GM18507 (cell line): ENCODE results near the gene TMEM183A.

Source experiments
- DNase-seq: peaks from one replicate; pipeline ENCODE4 v3.0.0; 2011; ENCODE audit warnings: low read depth; ENCODE audit not compliant: insufficient read length; ENCODE audit errors: extremely low spot score
- FAIRE-seq: peaks from 2 replicates; lab custom pipeline; 2011; peaks lifted over from hg19 to GRCh38; lab: Jason Lieb, UNC

Gene TMEM183A

DNA sequence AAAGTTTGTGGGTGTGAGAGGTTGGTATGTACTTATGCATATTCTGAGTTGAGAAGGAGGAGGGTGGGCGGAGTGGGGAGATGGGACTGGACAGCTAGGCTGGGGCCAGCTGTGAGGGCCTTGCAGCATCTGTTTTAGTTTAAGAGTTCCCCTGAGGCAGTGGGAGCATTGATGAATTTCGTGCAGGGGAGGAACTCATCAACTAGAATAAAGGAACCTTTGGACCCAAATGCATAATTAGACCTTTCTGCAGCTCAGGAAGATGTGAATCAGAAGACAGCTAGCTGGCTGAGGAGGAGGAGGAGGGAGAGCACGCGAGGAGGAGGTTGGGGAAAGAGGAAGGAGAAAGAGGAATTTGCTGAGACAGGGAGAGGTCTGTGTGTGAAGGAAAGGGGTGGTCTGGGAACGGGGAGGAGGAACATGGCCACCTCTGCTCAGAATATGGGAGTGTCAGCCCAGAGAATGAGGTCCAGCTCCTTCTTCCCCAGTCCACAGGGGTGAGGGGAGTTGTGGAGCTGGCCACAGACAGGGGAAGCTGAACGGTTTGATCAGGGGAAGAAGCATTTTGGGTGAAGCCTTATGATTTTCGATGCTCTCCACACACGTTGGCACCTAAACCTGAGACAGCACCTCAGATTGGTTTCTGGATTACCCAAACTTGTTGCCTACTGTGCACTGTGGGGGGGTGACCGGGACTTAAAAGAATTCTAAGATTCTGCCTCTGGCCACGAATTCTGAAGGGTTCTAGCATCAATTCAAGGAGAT, 50.9 kb downstream of the TMEM183A start:
- FAIRE-seq (no peak), DNase-seq (no peak)

DNA sequence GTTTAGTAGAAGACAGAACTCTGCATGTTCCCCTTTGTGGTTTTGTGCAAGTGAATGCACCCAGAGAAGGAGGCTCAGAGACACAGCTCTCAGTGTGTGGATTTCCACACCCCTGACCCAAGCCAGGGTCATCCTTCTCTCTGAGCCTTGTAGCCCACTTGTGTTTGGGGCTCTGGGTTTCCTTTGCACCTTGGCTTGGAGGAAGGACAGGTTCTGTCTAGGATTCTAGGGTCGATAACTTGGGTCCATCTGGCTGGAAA, 51.4 kb downstream of the TMEM183A start:
- no peak for DNase-seq
- no peak for FAIRE-seq

DNA sequence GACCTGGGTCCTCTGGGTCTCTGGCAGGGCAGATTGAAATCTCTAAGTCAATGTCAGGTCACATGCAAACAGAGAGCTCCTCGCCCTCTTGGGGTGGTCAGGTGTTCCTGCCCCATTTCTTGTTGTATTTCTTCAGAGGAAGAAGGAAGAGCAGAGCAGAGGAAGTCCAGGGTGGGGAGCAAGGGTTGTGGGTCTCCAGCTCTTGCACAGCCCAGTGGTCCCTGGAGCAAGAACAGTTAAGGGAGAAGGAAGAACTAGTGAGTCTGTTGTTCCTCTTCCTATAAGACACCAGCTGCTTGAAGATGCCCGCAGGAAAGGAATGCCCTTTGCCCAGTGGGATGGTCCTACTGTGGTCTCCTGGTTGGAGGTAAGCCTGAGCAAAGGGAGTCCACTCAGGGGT, 52.3 kb downstream of the TMEM183A start:
- DNase-seq (no peak), FAIRE-seq (no peak)

DNA sequence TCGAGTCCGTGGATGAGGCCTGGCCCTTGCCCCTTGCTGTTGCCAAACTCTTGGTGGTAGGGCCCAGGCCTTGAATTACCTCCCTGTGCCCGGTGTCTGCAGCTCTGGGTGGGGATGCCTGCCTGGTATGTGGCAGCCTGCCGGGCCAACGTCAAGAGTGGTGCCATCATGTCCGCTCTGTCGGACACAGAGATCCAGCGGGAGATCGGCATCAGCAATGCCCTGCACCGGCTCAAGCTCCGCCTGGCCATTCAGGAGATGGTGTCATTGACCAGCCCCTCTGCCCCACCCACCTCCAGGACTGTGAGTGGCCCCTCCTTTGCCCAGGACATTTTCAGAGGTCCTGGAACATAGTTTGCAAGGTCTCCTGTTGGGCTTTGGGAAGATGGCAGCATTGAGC, 52.9 kb downstream of the TMEM183A start:
- DNase-seq (no peak), FAIRE-seq (no peak)

DNA sequence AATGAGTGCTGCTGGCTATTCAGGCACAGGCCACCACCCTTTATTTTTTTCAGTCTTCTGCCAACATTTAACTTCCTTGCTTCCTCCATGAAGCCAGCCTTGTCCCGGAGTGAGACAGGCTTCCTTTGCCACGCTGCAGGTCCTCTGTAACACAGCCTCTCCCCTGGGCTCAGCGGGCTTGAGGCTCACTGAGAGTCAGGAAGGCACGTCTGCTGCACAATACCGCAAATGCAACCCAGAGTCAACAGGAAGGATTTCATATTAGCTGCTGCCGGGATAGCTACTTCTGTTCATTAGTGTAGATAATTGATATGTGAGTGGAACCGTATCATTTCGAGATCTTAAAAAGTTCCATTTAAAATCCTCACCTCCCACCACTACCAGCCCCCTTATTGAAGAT, 56.1 kb downstream of the TMEM183A start:
- no peak for FAIRE-seq
- no peak for DNase-seq

DNA sequence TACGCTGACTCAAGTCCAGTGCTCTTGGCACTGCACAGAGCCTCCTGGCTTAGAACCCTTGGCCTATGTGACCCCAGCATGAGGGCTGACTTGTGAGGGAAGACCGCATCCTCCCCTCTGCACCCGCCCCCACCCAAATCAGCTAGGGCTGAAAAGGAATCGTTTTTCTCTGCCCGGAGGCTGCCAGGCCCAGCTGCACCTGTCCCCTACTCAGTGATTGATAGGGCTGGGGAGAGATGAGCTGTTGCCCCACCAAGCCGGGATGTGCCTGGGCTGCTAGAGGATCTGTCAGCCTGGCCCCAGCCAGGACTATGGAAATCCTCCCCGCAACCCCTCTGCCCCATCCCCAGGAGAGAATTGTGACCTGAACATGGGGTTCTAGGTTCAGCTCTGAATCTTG, 58.0 kb downstream of the TMEM183A start:
- DNase-seq = no peak
- FAIRE-seq = no peak

DNA sequence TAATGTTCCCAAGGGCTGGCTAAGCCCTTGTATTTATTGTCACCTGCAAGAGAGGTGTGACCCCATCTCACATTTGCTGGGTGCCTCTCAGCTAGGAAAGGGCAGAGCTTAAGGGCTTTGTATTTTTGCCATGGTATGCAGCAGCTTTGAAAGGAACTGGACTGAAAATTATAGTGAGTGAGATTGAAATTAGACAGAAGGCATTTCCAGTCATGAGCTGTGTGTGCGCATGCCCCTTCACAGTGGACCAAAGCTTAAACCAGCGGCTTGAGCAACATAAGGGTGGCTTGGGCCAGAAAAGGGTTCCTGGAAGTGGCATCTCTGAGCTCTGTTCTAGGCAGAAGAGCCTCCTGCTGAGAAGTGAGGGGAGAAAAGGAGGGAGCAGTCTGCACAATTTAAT, 58.8 kb downstream of the TMEM183A start:
- DNase-seq (no peak), FAIRE-seq (no peak)

DNA sequence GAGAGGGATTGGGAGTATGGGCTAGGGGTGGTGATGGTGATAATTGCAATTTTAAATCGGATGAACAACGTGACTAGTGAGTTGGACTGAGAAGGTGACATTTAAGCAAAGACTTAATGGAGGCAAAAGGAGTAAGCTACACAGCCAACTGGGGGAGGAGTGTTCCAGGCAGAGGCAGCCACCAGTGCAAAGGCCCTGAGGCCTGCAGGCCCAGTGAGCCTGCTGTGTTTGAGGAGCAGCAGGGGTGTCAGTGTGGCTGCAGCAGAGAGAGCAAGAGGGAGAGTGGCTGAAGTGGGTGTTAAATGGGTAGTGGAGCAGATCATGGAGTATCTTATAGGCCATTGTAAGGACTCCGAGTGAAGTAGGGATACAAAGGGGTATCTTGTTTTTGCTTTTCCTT, 59.8 kb downstream of the TMEM183A start:
- FAIRE-seq = no peak
- no peak for DNase-seq

DNA sequence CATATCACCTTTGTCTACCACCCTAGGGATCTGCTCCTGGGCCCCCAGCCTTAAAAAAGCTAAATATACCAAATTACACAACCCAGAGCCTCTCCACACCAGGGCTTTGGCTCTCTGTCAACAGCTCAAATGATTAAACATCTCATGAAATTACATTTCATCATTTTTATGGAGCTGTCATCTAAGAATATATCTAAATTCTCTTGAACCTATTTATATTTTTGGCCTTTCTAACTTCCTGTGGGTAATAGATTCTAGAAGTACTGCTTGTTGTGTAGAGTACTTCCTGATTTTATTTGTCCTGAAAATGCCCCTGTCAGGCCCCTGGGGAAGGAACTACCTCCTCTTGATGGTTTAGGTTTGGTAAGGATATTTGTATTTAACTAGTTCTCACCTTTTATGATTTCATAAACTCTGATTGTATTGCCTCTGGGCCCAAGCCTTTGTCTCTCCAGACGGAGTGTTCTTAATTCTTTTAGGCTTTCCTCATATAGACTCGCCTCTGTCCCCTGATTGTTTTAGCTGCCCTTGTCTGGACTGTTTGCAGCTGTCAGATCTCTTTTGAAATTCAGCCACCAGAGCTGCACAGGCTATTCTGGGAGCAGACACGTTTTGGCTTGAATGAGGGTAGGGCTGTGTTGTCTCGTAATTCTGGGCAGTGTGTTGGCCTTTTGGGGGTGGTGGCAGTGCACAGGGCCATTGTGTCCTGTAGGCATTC, 62.0 kb downstream of the TMEM183A start:
- FAIRE-seq (no peak), DNase-seq (no peak)

DNA sequence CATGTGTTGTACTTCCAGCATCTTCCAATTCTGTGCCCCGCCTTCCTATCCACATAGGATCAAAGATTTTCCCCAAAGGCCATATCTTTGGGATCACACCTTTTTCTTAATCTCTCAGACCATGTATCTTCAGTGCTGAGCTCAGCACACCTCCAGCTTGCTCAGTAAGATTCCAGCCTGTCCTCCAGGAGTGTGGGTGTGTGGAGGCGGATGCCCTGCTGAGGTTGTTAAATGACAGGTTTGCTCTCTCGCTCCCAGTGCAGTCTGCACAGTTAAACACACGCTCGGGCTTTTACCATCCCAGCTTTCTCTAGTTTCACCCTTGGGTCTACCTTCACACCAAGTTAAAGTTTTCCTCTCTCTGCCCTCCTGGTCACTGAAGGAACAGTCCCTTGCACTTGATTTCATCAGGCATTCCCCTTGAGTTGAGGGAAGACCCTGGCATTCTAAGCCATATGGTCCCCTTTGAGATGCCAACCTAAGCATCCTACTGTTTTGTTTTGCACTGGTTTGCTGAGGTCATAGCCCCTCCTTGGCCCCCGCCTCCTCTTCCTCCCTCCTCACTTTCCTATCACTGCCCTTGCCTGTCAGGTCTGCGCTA, 64.9 kb downstream of the TMEM183A start:
- no peak for FAIRE-seq
- no peak for DNase-seq

DNA sequence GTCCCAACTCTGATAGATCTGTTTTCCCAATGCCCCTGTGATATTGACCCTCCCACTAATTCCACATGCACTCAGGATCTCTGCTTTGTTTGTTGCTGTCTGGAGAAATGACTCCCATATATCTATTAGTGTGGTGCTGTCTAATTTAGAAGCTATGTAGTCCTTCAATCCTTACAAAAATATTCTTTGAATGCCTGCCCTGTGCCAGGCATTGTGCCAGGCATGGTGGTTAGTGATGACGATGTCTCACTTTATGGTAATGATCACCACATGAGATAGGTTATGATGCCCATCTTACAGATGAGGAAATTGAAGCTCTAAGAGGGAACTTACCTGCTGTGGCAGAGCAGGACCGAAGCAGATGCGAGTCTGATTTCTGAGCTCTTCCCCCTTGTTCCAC, 65.7 kb downstream of the TMEM183A start:
- no peak for DNase-seq

DNA sequence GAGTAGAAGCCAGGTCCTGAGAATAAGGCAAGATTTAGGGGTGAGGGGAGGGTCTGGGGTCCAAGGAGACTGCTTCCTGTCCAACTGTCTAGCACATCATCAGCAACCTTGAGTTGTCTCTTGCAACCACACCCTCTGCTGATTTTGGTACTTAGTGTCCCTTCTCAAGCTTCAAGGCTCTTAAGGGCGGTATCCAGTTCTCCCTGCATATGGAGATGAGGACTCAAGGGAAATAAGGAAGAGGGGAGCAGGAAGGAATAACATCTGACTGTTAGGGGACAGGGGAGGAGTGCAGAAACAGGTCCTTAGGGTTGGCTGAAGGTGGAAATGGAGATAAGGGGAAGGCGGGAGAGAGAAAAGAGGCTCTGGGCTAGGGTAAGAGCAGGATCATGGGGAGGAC, 66.3 kb downstream of the TMEM183A start:
- no peak for DNase-seq

More for the DNA sequence above, 65.7 kb downstream of the TMEM183A start:
- no peak for FAIRE-seq

More for the DNA sequence above, 66.3 kb downstream of the TMEM183A start:
- no peak for FAIRE-seq
